ENCODE data around the gene TMC8. TPM values are rescaled to one million over a fixed set of nuclear protein-coding genes. Genes with fewer than 3 reads are reported as not detected.

Gene TMC8
- total and polyA plus RNA-seq, 3 experiments from 2014 or later, result 117 to 139 (median 126) TPM

- peaks cover 56 to 86% (median 65%) of the 10 kb centered on the region in 3 donors for H3K4me1 Mint-ChIP-seq
- Histone ChIP-seq H3K4me1 (ENCODE audit: insufficient read depth, low read length) (peaks cover 82% of the 10 kb centered on the region), H3K36me3 (ENCODE audit: insufficient read depth, low read length) (peaks cover 46% of the 10 kb centered on the region), H3K27ac (ENCODE audit: low read depth, low read length) (peak overlapping the region; percentile 87), H3K9me3 (ENCODE audit: low read length) (no peaks in the 10 kb centered on the region), H3K27me3 (ENCODE audit: insufficient read depth, low read length, poor library complexity, severe bottlenecking) (no peaks in the 10 kb centered on the region), H3K4me3 (ENCODE audit: low read length) (peak overlapping the region; percentile 79)
- peak overlapping the region in 5 of 8 donors; percentile 27 to 70 (median 58) for H3K27ac Mint-ChIP-seq
- POLR2A ChIA-PET, result interaction anchor here (0.6 to 14.4 kb wide), 6 partner anchors 11 to 665 kb away, joined by 3 to 333 read pairs (median 5); partner anchors contain the start of gene TMC8
- no peaks in the 10 kb centered on the region for H3K9me3 Mint-ChIP-seq
- peaks cover 4 to 72% (median 5%) of the 10 kb centered on the region in 3 donors for H3K36me3 Mint-ChIP-seq
- DNase-seq, result peak in 2 of 5 donors; percentile 59 to 62
- H3K27me3 Mint-ChIP-seq, result peaks cover 0 to 2% of the 10 kb centered on the region in 2 donors
- CTCF ChIA-PET, result interaction anchor here (1.0 to 5.7 kb wide), 6 partner anchors 11 to 126 kb away, joined by 3 to 75 read pairs (median 4); no protein-coding TSS in a partner anchor
- H3K4me3 Mint-ChIP-seq, result peak overlapping the region; percentile 41 to 97 (median 62)
These were observed 5.2 kb upstream of the TMC8 start for GRCh38 chr17:78125138-78125913.

- Histone ChIP-seq H3K4me3 (ENCODE audit: low read length) (peak overlapping the region; percentile 79), H3K36me3 (ENCODE audit: insufficient read depth, low read length) (peaks cover 50% of the 10 kb centered on the region), H3K27ac (ENCODE audit: low read depth, low read length) (peak overlapping the region; percentile 87), H3K27me3 (ENCODE audit: insufficient read depth, low read length, poor library complexity, severe bottlenecking) (no peaks in the 10 kb centered on the region), H3K9me3 (ENCODE audit: low read length) (no peaks in the 10 kb centered on the region), H3K4me1 (ENCODE audit: insufficient read depth, low read length) (peaks cover 74% of the 10 kb centered on the region)
- DNase-seq, result peak in 1 of 5 donors; percentile 45
- Mint-ChIP-seq H3K27ac (peak overlapping the region in 6 of 8 donors; percentile 42 to 99 (median 84)), H3K27me3 (peaks cover 0 to 2% of the 10 kb centered on the region in 2 donors), H3K4me3 (peak overlapping the region; percentile 93 to 97 (median 94)), H3K4me1 (peaks cover 52 to 84% (median 57%) of the 10 kb centered on the region in 3 donors), H3K36me3 (peaks cover 3 to 71% (median 9%) of the 10 kb centered on the region in 3 donors), H3K9me3 (no peaks in the 10 kb centered on the region)
- CTCF ChIA-PET, result interaction anchor here (1.0 to 5.7 kb wide), 8 partner anchors 11 to 126 kb away, joined by 3 to 75 read pairs (median 4); no protein-coding TSS in a partner anchor
- POLR2A ChIA-PET, result interaction anchor here (0.5 to 14.4 kb wide), 6 partner anchors 11 to 168 kb away, joined by 3 to 333 read pairs (median 6); partner anchors contain the start of genes TMC8 and TNRC6C
These were observed 4.3 kb upstream of the TMC8 start for GRCh38 chr17:78125976-78126894.

- no peaks in the 10 kb centered on the region for H3K9me3 ChIP-seq (ENCODE audit: low read length)
- H3K4me1 ChIP-seq (ENCODE audit: insufficient read depth, low read length), result peaks cover 68% of the 10 kb centered on the region
- Mint-ChIP-seq H3K27ac (peak overlapping the region; percentile 83 to 99 (median 91)), H3K27me3 (peaks cover 0 to 2% of the 10 kb centered on the region in 2 donors), H3K36me3 (peaks cover 3 to 65% (median 9%) of the 10 kb centered on the region in 3 donors), H3K9me3 (no peaks in the 10 kb centered on the region), H3K4me3 (peak overlapping the region; percentile 93 to 97 (median 94)), H3K4me1 (peaks cover 48 to 77% (median 50%) of the 10 kb centered on the region in 3 donors)
- no peaks in the 10 kb centered on the region for H3K27me3 ChIP-seq (ENCODE audit: insufficient read depth, low read length, poor library complexity, severe bottlenecking)
- H3K36me3 ChIP-seq (ENCODE audit: insufficient read depth, low read length), result peaks cover 45% of the 10 kb centered on the region
- ChIA-PET POLR2A (interaction anchor here (1.1 to 14.4 kb wide), 5 partner anchors 8 to 168 kb away, joined by 5 to 333 read pairs (median 13); partner anchors contain the start of genes TMC8 and TNRC6C), CTCF (interaction anchor here (1.1 to 5.7 kb wide), 4 partner anchors 10 to 125 kb away, joined by 3 to 75 read pairs (median 10); no protein-coding TSS in a partner anchor)
- peak overlapping the region; percentile 79 for H3K4me3 ChIP-seq (ENCODE audit: low read length)
- DNase-seq, result peak in 1 of 5 donors; percentile 52
- peak overlapping the region; percentile 87 for H3K27ac ChIP-seq (ENCODE audit: low read depth, low read length)
These were observed 3.7 kb upstream of the TMC8 start for GRCh38 chr17:78126895-78127238.

- POLR2A ChIA-PET, result interaction anchor here (1.1 to 14.4 kb wide), 7 partner anchors 9 to 987 kb away, joined by 3 to 333 read pairs (median 5); partner anchors contain the start of genes SEC14L1, TMC8 and TNRC6C
- peak overlapping the region; percentile 93 to 97 (median 94) for H3K4me3 Mint-ChIP-seq
- CTCF ChIA-PET, result interaction anchor here (1.2 to 5.7 kb wide), 5 partner anchors 9 to 125 kb away, joined by 3 to 75 read pairs (median 9); no protein-coding TSS in a partner anchor
These were observed 3.2 kb upstream of the TMC8 start for GRCh38 chr17:78127239-78127887.

GRCh38 chr17:78127888-78128550 lies 2.6 kb upstream of the TMC8 start:
- peaks cover 41% of the 10 kb centered on the region for H3K36me3 ChIP-seq (ENCODE audit: insufficient read depth, low read length)
- Mint-ChIP-seq H3K27me3 (peaks cover 0 to 5% of the 10 kb centered on the region in 2 donors), H3K36me3 (peaks cover 3 to 60% (median 6%) of the 10 kb centered on the region in 3 donors), H3K4me3 (peak overlapping the region; percentile 93 to 97 (median 94)), H3K27ac (peak overlapping the region; percentile 79 to 99 (median 91)), H3K4me1 (peaks cover 42 to 72% (median 43%) of the 10 kb centered on the region in 3 donors), H3K9me3 (peaks cover 0 to 2% (median 0%) of the 10 kb centered on the region in 5 donors)
- H3K4me1 ChIP-seq (ENCODE audit: insufficient read depth, low read length), result peaks cover 64% of the 10 kb centered on the region
- H3K9me3 ChIP-seq (ENCODE audit: low read length), result no peaks in the 10 kb centered on the region
- peak overlapping the region; percentile 79 for H3K4me3 ChIP-seq (ENCODE audit: low read length)
- H3K27me3 ChIP-seq (ENCODE audit: insufficient read depth, low read length, poor library complexity, severe bottlenecking), result no peaks in the 10 kb centered on the region
- peak overlapping the region; percentile 87 for H3K27ac ChIP-seq (ENCODE audit: low read depth, low read length)
- ChIA-PET POLR2A (interaction anchor here (0.7 to 14.4 kb wide), 7 partner anchors 9 to 988 kb away, joined by 3 to 333 read pairs (median 5); partner anchors contain the start of genes SEC14L1 and TMC8), CTCF (interaction anchor here (1.0 to 5.7 kb wide), 9 partner anchors 9 to 124 kb away, joined by 3 to 75 read pairs (median 4); no protein-coding TSS in a partner anchor)
- DNase-seq, result no peak

More at GRCh38 chr17:78127239-78127887, 3.2 kb upstream of the TMC8 start:
- peak overlapping the region; percentile 87 for H3K27ac ChIP-seq (ENCODE audit: low read depth, low read length)
- H3K36me3 ChIP-seq (ENCODE audit: insufficient read depth, low read length), result peaks cover 41% of the 10 kb centered on the region
- peaks cover 64% of the 10 kb centered on the region for H3K4me1 ChIP-seq (ENCODE audit: insufficient read depth, low read length)
- Mint-ChIP-seq H3K4me1 (peaks cover 43 to 72% (median 45%) of the 10 kb centered on the region in 3 donors), H3K27me3 (peaks cover 0 to 2% of the 10 kb centered on the region in 2 donors), H3K9me3 (peaks cover 0 to 2% (median 0%) of the 10 kb centered on the region in 5 donors), H3K27ac (peak overlapping the region; percentile 83 to 99 (median 91)), H3K36me3 (peaks cover 3 to 62% (median 9%) of the 10 kb centered on the region in 3 donors)
- no peaks in the 10 kb centered on the region for H3K27me3 ChIP-seq (ENCODE audit: insufficient read depth, low read length, poor library complexity, severe bottlenecking)
- H3K4me3 ChIP-seq (ENCODE audit: low read length), result peak overlapping the region; percentile 79
- H3K9me3 ChIP-seq (ENCODE audit: low read length), result no peaks in the 10 kb centered on the region
- peak; percentile 56 to 83 (median 65) for DNase-seq

GRCh38 chr17:78128551-78129350 lies 1.8 kb upstream of the TMC8 start, which contains the start of gene TMC6:
TMC6 (minus strand) TSS chr17:78128755; CDS start chr17:78126832, 1,923 bp downstream.
- Histone ChIP-seq H3K9me3 (ENCODE audit: low read length) (no peaks in the 10 kb centered on the region), H3K36me3 (ENCODE audit: insufficient read depth, low read length) (peaks cover 41% of the 10 kb centered on the region), H3K4me3 (ENCODE audit: low read length) (peak within 1 kb of the TSS; percentile 96), H3K27me3 (ENCODE audit: insufficient read depth, low read length, poor library complexity, severe bottlenecking) (no peaks in the 10 kb centered on the region), H3K4me1 (ENCODE audit: insufficient read depth, low read length) (peaks cover 64% of the 10 kb centered on the region), H3K27ac (ENCODE audit: low read depth, low read length) (peak within 1 kb of the TSS; percentile 87)
- H3K9me3 Mint-ChIP-seq, result peaks cover 0 to 2% (median 0%) of the 10 kb centered on the region in 5 donors
- ChIA-PET POLR2A (interaction anchor here (0.5 to 17.3 kb wide), 7 partner anchors 4 to 725 kb away, joined by 4 to 333 read pairs (median 13); partner anchors contain the start of genes TMC6 and TMC8), CTCF (interaction anchor here (1.0 to 5.7 kb wide), 10 partner anchors 8 to 70 kb away, joined by 3 to 75 read pairs (median 7); no protein-coding TSS in a partner anchor)
- peak within 1 kb of the TSS; percentile 96 to 99 (median 98) for H3K27ac Mint-ChIP-seq
- peak; percentile 67 to 87 (median 80) for DNase-seq
- peaks cover 42 to 72% (median 43%) of the 10 kb centered on the region in 3 donors for H3K4me1 Mint-ChIP-seq
- H3K27me3 Mint-ChIP-seq, result peaks cover 0 to 3% of the 10 kb centered on the region in 2 donors
- peak within 1 kb of the TSS; percentile 93 to 100 (median 99) for H3K4me3 Mint-ChIP-seq
- H3K36me3 Mint-ChIP-seq, result peaks cover 1 to 61% (median 3%) of the 10 kb centered on the region in 3 donors
